ENCODE measurements around the gene NDRG2.
"Not testable (repeated sequence)": the region's sequence is repeated elsewhere in the genome, so short reads cannot be mapped to it uniquely, and the experiment has no call there.

NDRG2 gene

DNA sequence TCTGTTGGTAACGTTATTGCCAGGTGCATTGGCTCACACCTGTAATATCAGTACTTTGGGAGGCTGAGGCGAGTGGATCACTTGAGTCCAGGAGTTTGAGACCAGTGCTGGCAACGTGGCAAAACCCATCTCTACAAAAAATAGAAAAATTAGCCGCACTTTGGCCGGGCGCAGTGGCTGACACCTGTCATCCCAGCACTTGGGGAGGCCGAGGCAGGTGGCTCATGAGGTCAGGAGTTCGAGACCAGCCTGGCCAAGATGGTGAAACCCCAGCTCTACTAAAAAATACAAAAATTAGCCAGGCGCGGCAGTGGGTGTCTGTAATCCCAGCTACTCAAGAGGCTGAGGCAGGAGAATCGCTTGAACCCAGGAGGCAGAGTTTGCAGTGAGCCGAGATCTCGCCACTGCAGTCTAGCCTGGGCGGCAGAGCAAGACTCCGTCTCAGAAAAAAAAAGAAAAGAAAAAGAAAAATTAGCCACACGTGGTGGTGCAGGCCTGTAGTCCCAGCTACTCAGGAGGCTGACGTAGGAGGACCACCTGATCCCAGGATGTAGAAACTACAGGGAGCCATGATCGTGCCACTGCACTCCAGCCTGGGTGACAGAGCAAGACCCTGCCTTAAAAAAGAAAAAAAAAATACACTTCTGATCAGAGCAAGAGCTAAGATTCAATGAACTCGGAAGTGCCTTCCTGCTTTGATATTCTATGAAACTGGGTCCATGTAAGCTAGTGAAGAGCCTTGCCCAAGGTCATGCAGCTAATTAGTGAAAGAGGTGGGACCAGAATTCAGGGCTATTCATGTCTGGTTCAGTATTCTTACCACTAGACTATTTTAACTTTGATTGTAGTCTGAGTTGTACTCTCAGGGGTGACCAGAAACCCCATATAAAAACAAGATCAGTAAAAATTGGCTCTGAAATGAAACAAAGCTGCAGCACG, 28.6 kb upstream of the NDRG2 start:
- DNase-seq (ENCODE audit: low read depth in 1 of 2, low spot score in 1 of 2) = no peak
- in situ Hi-C loops (cut with HindIII; ENCODE audit: low pct_unique_long_range_greater_than_20kb, low sequenced_read_pairs) = no loop called here
- TF ChIP-seq JUND (IDR thresholded peaks at IDR 0.05; ENCODE audit: low read depth) = no peak

- TF ChIP-seq JUND (IDR thresholded peaks at IDR 0.05; ENCODE audit: low read depth) = no peak
- in situ Hi-C loops (cut with HindIII; ENCODE audit: low pct_unique_long_range_greater_than_20kb, low sequenced_read_pairs) = no loop called here
- DNase-seq (ENCODE audit: low read depth in 1 of 2, low spot score in 1 of 2) = no peak
Measured at GRCh38 chr14:21050597-21050996, 25.7 kb upstream of the NDRG2 start.

GRCh38 chr14:21049271-21049673, 24.4 kb upstream of the NDRG2 start:
- no peak for DNase-seq (ENCODE audit: low read depth in 1 of 2, low spot score in 1 of 2)
- TF ChIP-seq JUND (IDR thresholded peaks at IDR 0.05; ENCODE audit: low read depth) = no peak
- in situ Hi-C loops (cut with HindIII; ENCODE audit: low pct_unique_long_range_greater_than_20kb, low sequenced_read_pairs) = no loop called here

- no peak for DNase-seq (ENCODE audit: low read depth in 1 of 2, low spot score in 1 of 2)
- in situ Hi-C loops (cut with HindIII; ENCODE audit: low pct_unique_long_range_greater_than_20kb, low sequenced_read_pairs) = no loop called here
- TF ChIP-seq JUND (IDR thresholded peaks at IDR 0.05; ENCODE audit: low read depth) = no peak
Measured at GRCh38 chr14:21048638-21049037, 23.8 kb upstream of the NDRG2 start.

DNA sequence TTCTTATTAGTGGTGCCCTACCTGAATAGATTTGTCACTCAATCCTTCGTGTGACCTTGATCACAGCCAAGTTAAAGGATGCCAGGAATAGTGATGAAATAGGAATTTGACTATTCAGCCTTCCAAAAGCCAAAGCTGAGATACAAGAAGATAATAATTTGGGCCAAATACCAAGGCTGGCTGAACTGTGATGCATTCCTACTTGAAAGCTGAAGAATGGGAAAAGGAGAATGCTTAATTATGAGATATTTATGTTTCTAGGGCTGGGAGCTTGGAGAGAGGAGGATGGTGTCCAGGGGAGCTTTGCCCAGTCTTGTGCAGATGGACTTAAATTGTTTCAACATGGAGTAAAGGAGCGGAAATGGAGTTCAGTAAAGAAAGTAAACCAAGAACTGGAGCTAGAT, 22.5 kb upstream of the NDRG2 start:
- DNase-seq (ENCODE audit: low read depth in 1 of 2, low spot score in 1 of 2) = no peak

GRCh38 chr14:21043974-21044618, 19.2 kb upstream of the NDRG2 start:
- TF ChIP-seq JUND (IDR thresholded peaks at IDR 0.05; ENCODE audit: low read depth) = no peak
- in situ Hi-C loops (cut with HindIII; ENCODE audit: low pct_unique_long_range_greater_than_20kb, low sequenced_read_pairs) = no loop called here
- no peak for DNase-seq (ENCODE audit: low read depth in 1 of 2, low spot score in 1 of 2)

More for the DNA sequence above, 22.5 kb upstream of the NDRG2 start:
- no peak for TF ChIP-seq JUND (IDR thresholded peaks at IDR 0.05; ENCODE audit: low read depth)
- in situ Hi-C loops (cut with HindIII; ENCODE audit: low pct_unique_long_range_greater_than_20kb, low sequenced_read_pairs) = no loop called here

DNA sequence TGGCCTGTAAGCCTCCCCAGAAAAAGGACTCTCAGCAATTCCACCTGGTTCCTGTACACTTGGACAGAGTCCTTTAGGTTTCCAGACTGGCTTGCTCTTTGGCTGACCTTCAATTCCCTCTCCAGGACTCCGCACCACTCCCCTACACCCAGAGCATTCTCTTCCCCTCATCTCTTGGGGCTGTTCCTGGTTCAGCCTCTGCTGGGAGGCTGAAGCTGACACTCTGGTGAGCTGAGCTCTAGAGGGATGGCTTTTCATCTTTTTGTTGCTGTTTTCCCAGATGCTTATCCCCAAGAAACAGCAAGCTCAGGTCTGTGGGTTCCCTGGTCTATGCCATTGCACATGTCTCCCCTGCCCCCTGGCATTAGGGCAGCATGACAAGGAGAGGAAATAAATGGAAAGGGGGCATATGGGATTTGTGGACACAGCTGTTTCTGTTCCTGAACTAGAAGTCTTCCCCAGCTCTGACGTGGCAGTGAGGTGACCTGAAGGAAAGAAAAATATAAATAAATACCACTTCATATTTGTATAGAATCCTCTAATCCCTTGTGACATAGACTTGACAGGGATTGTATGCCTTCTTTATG, 18.6 kb upstream of the NDRG2 start:
- no peak for DNase-seq (ENCODE audit: low read depth in 1 of 2, low spot score in 1 of 2)
- TF ChIP-seq JUND (IDR thresholded peaks at IDR 0.05; ENCODE audit: low read depth) = no peak
- in situ Hi-C loops (cut with HindIII; ENCODE audit: low pct_unique_long_range_greater_than_20kb, low sequenced_read_pairs) = no loop called here

- in situ Hi-C loops (cut with HindIII; ENCODE audit: low pct_unique_long_range_greater_than_20kb, low sequenced_read_pairs) = no loop called here
- no peak for DNase-seq (ENCODE audit: low read depth in 1 of 2, low spot score in 1 of 2)
- TF ChIP-seq JUND (IDR thresholded peaks at IDR 0.05; ENCODE audit: low read depth) = no peak
Measured at GRCh38 chr14:21042918-21043317, 18.1 kb upstream of the NDRG2 start.

DNA sequence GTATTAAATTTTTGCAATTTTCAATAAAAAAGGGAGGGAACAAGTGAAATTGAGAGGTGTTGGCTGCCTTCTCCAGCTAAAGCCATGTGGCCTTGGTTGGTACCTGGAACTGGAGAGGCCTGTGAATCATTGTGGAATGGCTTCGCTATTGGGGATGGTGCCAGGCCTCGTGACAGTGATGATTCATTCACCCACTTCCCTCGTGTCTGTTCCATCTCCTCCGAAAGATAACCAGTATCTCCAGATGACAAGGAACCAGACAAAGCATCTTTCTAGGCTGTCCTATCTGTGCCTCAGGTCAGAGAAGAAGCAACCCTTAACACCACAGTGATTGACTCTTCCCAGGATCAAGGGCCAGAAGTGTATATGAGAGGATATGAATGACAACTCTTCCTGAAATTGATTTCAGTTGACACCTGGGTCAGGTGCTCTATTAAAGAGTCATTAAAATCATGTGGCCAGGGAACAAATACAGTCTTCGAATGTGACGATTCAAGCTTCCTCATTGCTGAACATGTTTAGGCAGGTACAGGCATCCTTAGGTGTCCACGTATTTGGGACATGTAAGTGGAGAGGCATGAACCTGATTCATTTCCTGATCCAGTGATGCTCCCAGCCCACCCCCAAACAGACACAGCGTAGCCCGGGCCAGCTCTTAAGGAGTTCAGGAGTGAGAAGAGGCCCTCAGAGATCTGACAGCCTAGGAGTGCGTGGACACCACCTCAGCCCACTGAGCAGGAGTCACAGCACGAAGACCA, 17.0 kb upstream of the NDRG2 start, which contains the start of gene RNASE7:
RNASE7 (plus strand) TSS at position 687 of the 758 bp plus-strand sequence. CDS start 631 bp downstream, outside the sequence.
- no peak for DNase-seq (ENCODE audit: low read depth in 1 of 2, low spot score in 1 of 2)
- TF ChIP-seq JUND (IDR thresholded peaks at IDR 0.05; ENCODE audit: low read depth) = no peak
- in situ Hi-C loops (cut with HindIII; ENCODE audit: low pct_unique_long_range_greater_than_20kb, low sequenced_read_pairs) = no loop called here

DNA sequence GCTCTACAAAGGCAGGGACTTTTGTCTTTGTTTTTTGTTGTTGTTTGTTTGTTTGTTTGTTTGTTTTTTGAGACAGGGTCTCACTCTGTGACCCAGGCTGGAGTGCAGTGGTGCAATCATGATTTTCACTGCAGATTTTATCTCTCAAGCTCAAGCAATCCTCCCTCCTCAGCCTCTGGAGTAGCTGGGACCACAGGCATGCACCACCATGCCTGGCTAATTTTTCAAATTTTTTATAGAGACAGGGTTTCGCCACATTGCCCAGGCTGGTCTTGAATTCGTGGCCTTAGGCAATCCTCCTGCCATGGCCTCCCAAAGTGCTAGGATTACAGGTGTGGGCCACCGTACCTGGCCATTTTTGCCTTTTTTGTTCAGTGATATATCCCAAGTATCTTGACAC, 16.1 kb upstream of the NDRG2 start:
- DNase-seq (ENCODE audit: low read depth in 1 of 2, low spot score in 1 of 2); in situ Hi-C loops (cut with HindIII; ENCODE audit: low pct_unique_long_range_greater_than_20kb, low sequenced_read_pairs): not testable (repeated sequence)

DNA sequence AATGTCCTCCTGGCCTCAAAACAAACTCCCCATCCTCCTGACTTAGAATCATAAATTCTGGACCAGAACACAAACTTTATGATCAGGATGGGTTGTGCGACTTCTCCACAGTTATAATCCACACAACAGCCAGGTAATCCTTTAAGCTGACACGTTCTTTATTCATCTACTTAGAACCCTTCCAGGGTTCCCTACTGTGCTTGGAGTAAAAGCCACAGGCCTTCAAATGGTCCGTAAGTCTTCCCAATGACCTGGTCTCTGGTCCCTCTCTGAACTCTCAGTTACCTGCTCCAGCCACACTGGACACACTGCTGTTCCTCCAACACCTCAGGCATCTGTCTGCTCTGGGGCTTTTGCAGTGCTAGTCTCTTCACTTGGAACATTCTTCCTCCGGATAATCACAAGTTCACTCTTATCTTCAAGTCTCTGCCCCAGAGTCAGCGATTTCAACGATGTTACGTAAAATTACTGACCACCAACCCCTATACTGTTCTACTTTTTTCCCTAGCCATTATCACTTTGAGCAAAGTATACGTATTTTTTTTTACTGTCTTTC, 15.6 kb upstream of the NDRG2 start:
- DNase-seq (ENCODE audit: low read depth in 1 of 2, low spot score in 1 of 2) = no peak
- in situ Hi-C loops (cut with HindIII; ENCODE audit: low pct_unique_long_range_greater_than_20kb, low sequenced_read_pairs) = no loop called here
- TF ChIP-seq JUND (IDR thresholded peaks at IDR 0.05; ENCODE audit: low read depth) = no peak

Measured in T47D (cell line).